DMS153 (cell line): Measurements from ENCODE around the gene NMRK2.
"Not testable (repeated sequence)": the region's sequence is repeated elsewhere in the genome, so short reads cannot be mapped to it uniquely, and the experiment has no call there.

Experiments
- DNase-seq: peaks from one replicate; lab custom pipeline; 2025; lab: John Stamatoyannopoulos, UW

Gene NMRK2

GRCh38 chr19:3936506-3937442 lies 3.9 kb downstream of the NMRK2 start:
- DNase-seq = no peak

- DNase-seq = not testable (repeated sequence)
These were observed 5.6 kb downstream of the NMRK2 start for GRCh38 chr19:3938300-3938950.

GRCh38 chr19:3942790-3943409 lies 10.0 kb downstream of the NMRK2 start:
- no peak for DNase-seq

- no peak for DNase-seq
These were observed 11.3 kb downstream of the NMRK2 start for GRCh38 chr19:3944018-3944721.

- no peak for DNase-seq
These were observed 13.0 kb downstream of the NMRK2 start for GRCh38 chr19:3945838-3946237.

- not testable (repeated sequence) for DNase-seq
These were observed 14.6 kb downstream of the NMRK2 start for GRCh38 chr19:3947316-3947933.

GRCh38 chr19:3949294-3949693 lies 16.4 kb downstream of the NMRK2 start:
- DNase-seq = no peak

GRCh38 chr19:3949997-3950859 lies 17.4 kb downstream of the NMRK2 start:
- DNase-seq = no peak

GRCh38 chr19:3950871-3951861 lies 18.3 kb downstream of the NMRK2 start:
- DNase-seq = no peak

- not testable (repeated sequence) for DNase-seq
These were observed 19.9 kb downstream of the NMRK2 start for GRCh38 chr19:3952755-3953276.

GRCh38 chr19:3954107-3954506 lies 21.2 kb downstream of the NMRK2 start:
- no peak for DNase-seq

- not testable (repeated sequence) for DNase-seq
These were observed 22.4 kb downstream of the NMRK2 start for GRCh38 chr19:3955276-3955675.

GRCh38 chr19:3955688-3956087 lies 22.8 kb downstream of the NMRK2 start:
- DNase-seq = no peak

- DNase-seq = no peak
These were observed 26.2 kb downstream of the NMRK2 start for GRCh38 chr19:3958836-3959765.

GRCh38 chr19:3959766-3960131 lies 26.9 kb downstream of the NMRK2 start:
- no peak for DNase-seq

GRCh38 chr19:3961007-3961406 lies 28.1 kb downstream of the NMRK2 start:
- no peak for DNase-seq

- no peak for DNase-seq
These were observed 30.8 kb downstream of the NMRK2 start for GRCh38 chr19:3963458-3964255.
